ENCODE measurements around the gene ESF1. TPM values are rescaled to one million over a fixed set of nuclear protein-coding genes. Genes with fewer than 3 reads are reported as not detected.

The ESF1 gene
- total RNA-seq, 1 donor from 2014 or later, result 17.9 TPM

DNA sequence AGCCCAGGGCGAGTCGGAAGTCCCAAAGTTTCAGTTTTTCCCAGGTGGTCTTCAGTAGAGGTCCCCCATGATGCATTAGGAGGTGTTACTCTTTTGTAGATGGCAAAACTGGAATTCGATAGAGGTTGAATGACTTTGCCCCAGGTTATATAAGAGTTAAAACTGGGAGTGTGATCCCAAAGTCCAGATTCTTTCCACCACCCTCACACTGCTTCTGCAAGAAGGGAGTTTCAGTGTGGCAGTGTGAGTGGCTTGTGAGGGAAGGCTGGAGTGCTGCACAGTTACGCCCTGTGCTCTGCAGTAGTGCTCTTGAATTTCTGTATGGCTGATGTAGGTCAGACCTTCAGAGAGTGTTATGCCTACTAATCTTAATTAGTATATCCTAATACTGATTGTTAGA, 30.0 kb upstream of the ESF1 start:
- TF ChIP-seq, protein P1, sequence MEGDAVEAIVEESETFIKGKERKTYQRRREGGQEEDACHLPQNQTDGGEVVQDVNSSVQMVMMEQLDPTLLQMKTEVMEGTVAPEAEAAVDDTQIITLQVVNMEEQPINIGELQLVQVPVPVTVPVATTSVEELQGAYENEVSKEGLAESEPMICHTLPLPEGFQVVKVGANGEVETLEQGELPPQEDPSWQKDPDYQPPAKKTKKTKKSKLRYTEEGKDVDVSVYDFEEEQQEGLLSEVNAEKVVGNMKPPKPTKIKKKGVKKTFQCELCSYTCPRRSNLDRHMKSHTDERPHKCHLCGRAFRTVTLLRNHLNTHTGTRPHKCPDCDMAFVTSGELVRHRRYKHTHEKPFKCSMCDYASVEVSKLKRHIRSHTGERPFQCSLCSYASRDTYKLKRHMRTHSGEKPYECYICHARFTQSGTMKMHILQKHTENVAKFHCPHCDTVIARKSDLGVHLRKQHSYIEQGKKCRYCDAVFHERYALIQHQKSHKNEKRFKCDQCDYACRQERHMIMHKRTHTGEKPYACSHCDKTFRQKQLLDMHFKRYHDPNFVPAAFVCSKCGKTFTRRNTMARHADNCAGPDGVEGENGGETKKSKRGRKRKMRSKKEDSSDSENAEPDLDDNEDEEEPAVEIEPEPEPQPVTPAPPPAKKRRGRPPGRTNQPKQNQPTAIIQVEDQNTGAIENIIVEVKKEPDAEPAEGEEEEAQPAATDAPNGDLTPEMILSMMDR (IDR thresholded peaks at IDR 0.05; ENCODE audit: unreplicated experiment), result no peak
- Mint-ChIP-seq H3K4me1 (ENCODE audit: low read depth) (no peaks in the 10 kb centered on the region), H3K27me3 (no peaks in the 10 kb centered on the region), H3K4me3 (ENCODE audit: low read depth) (no peak overlapping the region), H3K27ac (no peak overlapping the region), H3K36me3 (ENCODE audit: insufficient read depth) (peaks cover 15% of the 10 kb centered on the region), H3K9me3 (ENCODE audit: low read depth) (no peaks in the 10 kb centered on the region)
- no peak for DNase-seq (ENCODE audit: low spot score, unreplicated experiment)

DNA sequence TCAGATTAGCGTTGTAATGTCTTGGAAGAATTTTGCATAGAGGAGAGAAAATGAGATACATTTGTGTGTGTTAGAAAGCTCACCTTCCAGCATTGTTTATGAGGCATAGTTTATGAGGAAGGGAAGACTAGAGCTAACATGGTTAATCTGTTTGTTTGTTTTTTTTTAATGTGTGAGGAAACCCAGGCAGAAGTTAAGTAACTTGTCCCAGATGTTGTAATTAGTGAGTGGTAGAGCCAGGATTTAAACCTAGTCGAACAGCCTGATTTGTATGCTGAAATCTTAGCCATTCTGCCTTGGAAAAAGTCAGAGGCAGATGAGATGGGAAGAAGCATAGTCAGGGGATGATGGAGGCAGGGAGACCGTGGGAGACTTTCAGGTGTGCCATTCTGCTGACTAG, 29.2 kb upstream of the ESF1 start:
- peaks cover 15% of the 10 kb centered on the region for H3K36me3 Mint-ChIP-seq (ENCODE audit: insufficient read depth)
- no peak for DNase-seq (ENCODE audit: low spot score, unreplicated experiment)
- H3K4me1 Mint-ChIP-seq (ENCODE audit: low read depth), result no peaks in the 10 kb centered on the region
- no peak overlapping the region for H3K4me3 Mint-ChIP-seq (ENCODE audit: low read depth)
- no peaks in the 10 kb centered on the region for H3K9me3 Mint-ChIP-seq (ENCODE audit: low read depth)
- H3K27me3 Mint-ChIP-seq, result no peaks in the 10 kb centered on the region
- TF ChIP-seq, protein P1 (IDR thresholded peaks at IDR 0.05; ENCODE audit: unreplicated experiment), result no peak
- H3K27ac Mint-ChIP-seq, result no peak overlapping the region

GRCh38 chr20:13810446-13810845, 25.7 kb upstream of the ESF1 start:
- Mint-ChIP-seq H3K4me1 (ENCODE audit: low read depth) (no peaks in the 10 kb centered on the region), H3K27ac (no peak overlapping the region), H3K27me3 (no peaks in the 10 kb centered on the region), H3K9me3 (ENCODE audit: low read depth) (no peaks in the 10 kb centered on the region), H3K36me3 (ENCODE audit: insufficient read depth) (peaks cover 7% of the 10 kb centered on the region), H3K4me3 (ENCODE audit: low read depth) (no peak overlapping the region)
- DNase-seq (ENCODE audit: low spot score, unreplicated experiment), result no peak
- TF ChIP-seq, protein P1 (IDR thresholded peaks at IDR 0.05; ENCODE audit: unreplicated experiment), result no peak

GRCh38 chr20:13809855-13810254, 25.1 kb upstream of the ESF1 start:
- no peaks in the 10 kb centered on the region for H3K9me3 Mint-ChIP-seq (ENCODE audit: low read depth)
- H3K27ac Mint-ChIP-seq, result no peak overlapping the region
- H3K36me3 Mint-ChIP-seq (ENCODE audit: insufficient read depth), result peaks cover 6% of the 10 kb centered on the region
- no peaks in the 10 kb centered on the region for H3K4me1 Mint-ChIP-seq (ENCODE audit: low read depth)
- no peak overlapping the region for H3K4me3 Mint-ChIP-seq (ENCODE audit: low read depth)
- H3K27me3 Mint-ChIP-seq, result no peaks in the 10 kb centered on the region
- DNase-seq (ENCODE audit: low spot score, unreplicated experiment), result no peak
- TF ChIP-seq, protein P1 (IDR thresholded peaks at IDR 0.05; ENCODE audit: unreplicated experiment), result no peak

DNA sequence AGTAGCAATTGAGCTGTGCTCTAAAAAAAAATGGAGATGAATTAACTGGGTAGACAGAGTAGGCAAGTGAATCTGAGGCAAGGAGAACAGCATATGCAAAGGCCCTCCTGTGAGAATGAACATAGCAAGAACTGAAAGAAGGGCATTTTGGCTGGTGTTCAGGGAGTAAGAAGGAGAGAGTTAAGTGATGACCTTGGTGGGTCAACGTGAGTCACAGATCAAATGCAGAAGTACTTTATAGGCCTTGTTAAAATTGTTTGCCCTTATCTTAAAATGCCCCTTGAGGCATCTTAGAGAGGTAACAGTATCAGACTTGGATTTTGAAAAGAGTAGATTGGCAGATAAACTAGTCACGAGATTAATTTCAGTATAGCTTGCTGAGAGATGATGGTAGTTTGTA, 24.7 kb upstream of the ESF1 start:
- Mint-ChIP-seq H3K27ac (no peak overlapping the region), H3K36me3 (ENCODE audit: insufficient read depth) (peaks cover 6% of the 10 kb centered on the region), H3K27me3 (no peaks in the 10 kb centered on the region), H3K4me3 (ENCODE audit: low read depth) (no peak overlapping the region), H3K4me1 (ENCODE audit: low read depth) (no peaks in the 10 kb centered on the region), H3K9me3 (ENCODE audit: low read depth) (no peaks in the 10 kb centered on the region)
- TF ChIP-seq, protein P1 (IDR thresholded peaks at IDR 0.05; ENCODE audit: unreplicated experiment), result no peak
- no peak for DNase-seq (ENCODE audit: low spot score, unreplicated experiment)

Measured in progenitor cell of endocrine pancreas (in vitro differentiated cells).